ENCODE measurements around the gene SLC26A9. TPM values are rescaled to one million over a fixed set of nuclear protein-coding genes. Genes with fewer than 3 reads are reported as not detected.

SLC26A9 gene
- total and polyA plus RNA-seq, 2 donors (not counting 1 experiment from before 2014, with no cell fraction given): not detected

GRCh38 chr1:205973377-205974232 is 30.3 kb upstream of the SLC26A9 start:
- POLR2A ChIA-PET: no interaction called here
- Mint-ChIP-seq H3K9me3 (ENCODE audit: insufficient read depth) (no peaks in the 10 kb centered on the region), H3K27me3 (peaks cover 2% of the 10 kb centered on the region), H3K27ac (no peak overlapping the region), H3K4me1 (no peaks in the 10 kb centered on the region), H3K4me3 (no peak overlapping the region)
- no peak for ATAC-seq (ENCODE audit: low read depth)
- intact Hi-C loops (cut with micrococcal nuclease): no loop called here
- CTCF ChIA-PET: no interaction called here
- no peak overlapping the region for H3K4me2 ChIP-seq (replicated peaks; ENCODE audit: low read depth, low read length, poor library complexity, severe bottlenecking)
- no peaks in the 10 kb centered on the region for H3K27me3 ChIP-seq (replicated peaks in 1 of 4; ENCODE audit: control extremely low read depth in 1 of 4, control insufficient read depth in 3 of 4, insufficient read depth in 4 of 4, low read length in 3 of 4)
- H3K4me1 ChIP-seq (ENCODE audit: control insufficient read depth in 2 of 2, insufficient read depth in 2 of 2, low read length in 2 of 2): no peaks in the 10 kb centered on the region
- WGBS (ENCODE audit: insufficient coverage): 97% methylated on average over 8 of the region's 8 CpGs
- TF ChIP-seq CTCF (IDR thresholded peaks at IDR 0.05) (no peak), EZH2 (IDR thresholded peaks at IDR 0.05; ENCODE audit: borderline replicate concordance, insufficient read depth, low read depth, low read length, poor library complexity, severe bottlenecking) (no peak)
- no peak overlapping the region for H3K4me3 ChIP-seq (ENCODE audit: control extremely low read depth in 1 of 5, extremely low read depth in 1 of 5, insufficient read depth in 1 of 5, low read depth in 2 of 5, low read length in 4 of 5)
- no peak for DNase-seq
- no peak overlapping the region for H2AFZ ChIP-seq (ENCODE audit: insufficient read depth, low read depth, low read length, poor library complexity, severe bottlenecking)
- H3K79me2 ChIP-seq (ENCODE audit: control insufficient read depth, insufficient read depth, low read length): no peaks in the 10 kb centered on the region
- no peak overlapping the region for H3K9ac ChIP-seq (ENCODE audit: low read length)
- no peaks in the 10 kb centered on the region for H3K9me3 ChIP-seq (ENCODE audit: control extremely low read depth in 1 of 3, control insufficient read depth in 2 of 3, insufficient read depth in 1 of 3, low read length in 2 of 3)
- H3K36me3 ChIP-seq (replicated peaks in 1 of 2; ENCODE audit: control extremely low read depth in 1 of 2, control insufficient read depth in 1 of 2, extremely low read depth in 1 of 2, insufficient read depth in 2 of 2, low read length in 1 of 2): no peaks in the 10 kb centered on the region
- no peak overlapping the region for H3K27ac ChIP-seq (ENCODE audit: low read length in 2 of 2)
- H4K20me1 ChIP-seq (ENCODE audit: control insufficient read depth, insufficient read depth, low read length, poor library complexity, severe bottlenecking): no peaks in the 10 kb centered on the region

GRCh38 chr1:205972491-205973168 is 29.4 kb upstream of the SLC26A9 start:
- H4K20me1 ChIP-seq (ENCODE audit: control insufficient read depth, insufficient read depth, low read length, poor library complexity, severe bottlenecking): no peaks in the 10 kb centered on the region
- no peak for ATAC-seq (ENCODE audit: low read depth)
- no peak overlapping the region for H2AFZ ChIP-seq (ENCODE audit: insufficient read depth, low read depth, low read length, poor library complexity, severe bottlenecking)
- no peak overlapping the region for H3K9ac ChIP-seq (ENCODE audit: low read length)
- no peak overlapping the region for H3K4me2 ChIP-seq (replicated peaks; ENCODE audit: low read depth, low read length, poor library complexity, severe bottlenecking)
- Mint-ChIP-seq H3K27me3 (peaks cover 2% of the 10 kb centered on the region), H3K27ac (no peak overlapping the region), H3K4me1 (no peaks in the 10 kb centered on the region), H3K9me3 (ENCODE audit: insufficient read depth) (no peaks in the 10 kb centered on the region), H3K4me3 (no peak overlapping the region)
- DNase-seq: no peak
- 90% methylated on average over 10 of the region's 11 CpGs for WGBS (ENCODE audit: insufficient coverage)
- no peaks in the 10 kb centered on the region for H3K36me3 ChIP-seq (replicated peaks in 1 of 2; ENCODE audit: control extremely low read depth in 1 of 2, control insufficient read depth in 1 of 2, extremely low read depth in 1 of 2, insufficient read depth in 2 of 2, low read length in 1 of 2)
- intact Hi-C loops (cut with micrococcal nuclease): no loop called here
- no peak overlapping the region for H3K4me3 ChIP-seq (ENCODE audit: control extremely low read depth in 1 of 5, extremely low read depth in 1 of 5, insufficient read depth in 1 of 5, low read depth in 2 of 5, low read length in 4 of 5)
- no peaks in the 10 kb centered on the region for H3K79me2 ChIP-seq (ENCODE audit: control insufficient read depth, insufficient read depth, low read length)
- ChIA-PET CTCF (interaction anchor here (0.6 kb wide), 1 partner anchor 131 kb away, joined by 4 read pairs; no protein-coding TSS in a partner anchor), POLR2A (no interaction called here)
- H3K27me3 ChIP-seq (replicated peaks in 1 of 4; ENCODE audit: control extremely low read depth in 1 of 4, control insufficient read depth in 3 of 4, insufficient read depth in 4 of 4, low read length in 3 of 4): no peaks in the 10 kb centered on the region
- TF ChIP-seq EZH2 (IDR thresholded peaks at IDR 0.05; ENCODE audit: borderline replicate concordance, insufficient read depth, low read depth, low read length, poor library complexity, severe bottlenecking): no peak
- TF ChIP-seq CTCF (IDR thresholded peaks at IDR 0.05): no peak
- H3K27ac ChIP-seq (ENCODE audit: low read length in 2 of 2): no peak overlapping the region
- no peaks in the 10 kb centered on the region for H3K4me1 ChIP-seq (ENCODE audit: control insufficient read depth in 2 of 2, insufficient read depth in 2 of 2, low read length in 2 of 2)
- no peaks in the 10 kb centered on the region for H3K9me3 ChIP-seq (ENCODE audit: control extremely low read depth in 1 of 3, control insufficient read depth in 2 of 3, insufficient read depth in 1 of 3, low read length in 2 of 3)
